ENCODE data around the gene AFF3. TPM values are rescaled to one million over a fixed set of nuclear protein-coding genes. Genes with fewer than 3 reads are reported as not detected.
"Not testable (repeated sequence)": the region's sequence is repeated elsewhere in the genome, so short reads cannot be mapped to it uniquely, and the experiment has no call there.

The AFF3 gene
- total RNA-seq: 25.6 TPM

- DNase-seq (ENCODE audit: low spot score): no peak
Measured at GRCh38 chr2:100142393-100142792, at the start of gene AFF3. Gene AFF3, minus strand, starts transcription at chr2:100142590. Its CDS starts 38,136 bp downstream, at chr2:100104454.

DNA sequence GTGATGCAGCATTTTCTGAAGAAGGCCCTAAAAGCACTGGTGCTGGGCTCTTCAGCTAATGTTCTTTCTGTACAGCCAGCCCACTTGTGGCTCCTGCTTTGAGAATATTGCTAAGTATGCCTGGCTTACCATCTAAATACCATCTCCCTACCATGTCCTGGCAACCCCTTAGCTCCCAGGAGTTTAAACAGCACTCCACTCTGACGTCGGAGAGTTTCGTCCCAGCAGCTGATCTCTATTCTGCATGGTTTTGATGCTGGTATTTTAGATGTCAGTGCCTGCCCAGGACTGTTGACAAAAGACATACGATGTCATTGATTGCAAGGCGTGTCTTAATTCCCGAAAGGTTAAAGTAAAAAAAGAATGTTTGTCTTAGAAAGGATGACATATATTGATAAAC is 47.0 kb upstream of the AFF3 start:
- DNase-seq (ENCODE audit: low spot score): no peak

- no peak for DNase-seq (ENCODE audit: low spot score)
Measured at GRCh38 chr2:100188326-100188725, 45.9 kb upstream of the AFF3 start.

- DNase-seq (ENCODE audit: low spot score): no peak
Measured at GRCh38 chr2:100186126-100186525, 43.7 kb upstream of the AFF3 start.

GRCh38 chr2:100185516-100185915 is 43.1 kb upstream of the AFF3 start:
- no peak for DNase-seq (ENCODE audit: low spot score)

GRCh38 chr2:100185105-100185504 is 42.7 kb upstream of the AFF3 start:
- no peak for DNase-seq (ENCODE audit: low spot score)

- DNase-seq (ENCODE audit: low spot score): no peak
Measured at GRCh38 chr2:100184055-100184737, 41.8 kb upstream of the AFF3 start.

DNA sequence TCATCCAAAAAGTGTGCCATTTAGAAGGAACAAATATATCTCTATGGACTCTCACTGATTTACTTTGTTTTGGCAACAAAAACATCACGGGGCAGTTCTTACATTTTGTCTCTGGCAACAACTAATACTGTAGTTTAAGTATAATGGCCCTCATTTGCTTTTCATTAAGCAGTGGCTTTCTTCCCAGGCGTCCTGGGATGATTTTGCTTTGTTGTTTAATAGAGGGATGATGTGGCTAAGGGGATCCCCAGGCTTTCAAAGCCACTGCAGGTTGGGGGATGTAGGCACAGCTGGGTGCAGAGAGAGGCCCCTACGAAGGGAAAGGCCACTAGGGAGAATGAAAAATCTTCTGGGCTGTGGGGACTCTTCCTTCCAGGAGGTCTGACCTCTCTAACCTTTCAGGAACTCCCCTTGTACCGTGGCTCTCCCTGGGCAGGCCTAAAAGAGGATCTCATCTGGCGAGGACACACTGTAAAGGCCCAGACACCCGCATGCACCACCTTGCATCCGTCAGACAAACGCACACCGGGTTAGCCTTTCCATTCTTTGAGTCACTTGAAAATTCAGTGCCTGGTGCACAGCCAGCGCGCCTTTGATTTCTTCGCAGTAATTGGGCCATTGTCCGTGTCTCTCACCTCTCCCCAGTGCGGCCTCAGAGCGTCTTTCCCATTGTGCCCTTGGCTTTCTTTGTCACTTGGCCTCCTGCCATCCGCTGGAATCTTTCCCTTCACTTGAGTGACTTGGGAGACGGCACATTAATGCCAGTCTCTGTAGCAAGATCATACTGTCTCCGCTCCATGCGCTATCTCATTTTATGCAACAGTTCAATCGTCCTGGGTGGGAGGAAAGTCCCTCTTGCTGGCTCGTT is 40.3 kb upstream of the AFF3 start:
- DNase-seq (ENCODE audit: low spot score): no peak

GRCh38 chr2:100180503-100180902 is 38.1 kb upstream of the AFF3 start:
- no peak for DNase-seq (ENCODE audit: low spot score)

- DNase-seq (ENCODE audit: low spot score): no peak
Measured at GRCh38 chr2:100179806-100180205, 37.4 kb upstream of the AFF3 start.

DNA sequence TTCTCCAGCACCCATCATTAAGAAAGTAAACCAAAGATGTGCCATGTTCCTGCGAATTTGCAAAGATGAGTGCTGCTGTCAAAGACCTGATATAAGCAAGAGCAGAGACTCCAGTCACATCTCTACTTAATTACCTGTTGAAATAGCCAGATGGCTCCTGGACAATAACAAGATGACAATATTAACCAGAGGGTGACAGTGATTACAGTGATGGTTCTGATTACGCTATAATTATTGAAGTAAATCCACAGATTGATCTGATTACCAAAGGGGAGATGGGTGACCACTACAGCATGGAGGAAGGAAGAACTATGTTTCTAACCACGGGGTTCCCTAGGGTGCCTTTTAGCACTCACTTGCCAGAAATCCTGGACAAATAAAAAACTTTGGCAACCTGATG is 36.5 kb upstream of the AFF3 start:
- no peak for DNase-seq (ENCODE audit: low spot score)

GRCh38 chr2:100178085-100178788 is 35.8 kb upstream of the AFF3 start:
- DNase-seq (ENCODE audit: low spot score): no peak

DNA sequence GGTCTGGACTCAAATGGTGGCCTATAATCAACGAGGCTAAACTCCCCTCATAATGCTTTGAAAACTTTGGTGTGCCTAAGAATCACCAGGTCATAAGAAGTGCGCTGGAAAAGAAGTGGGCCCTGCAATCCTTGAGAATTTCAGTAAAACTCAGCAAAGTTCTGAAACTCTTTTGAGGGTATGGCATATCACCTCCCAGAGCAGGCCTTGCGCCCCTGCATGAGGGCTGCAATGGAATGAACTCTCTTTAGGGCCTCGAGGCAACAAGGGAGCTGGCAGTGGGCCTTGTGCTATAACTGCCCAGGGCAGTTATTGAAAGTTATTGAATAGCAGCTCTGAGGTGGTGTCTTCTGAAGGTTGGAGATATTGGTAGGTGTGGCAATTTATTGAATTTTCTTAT is 34.5 kb upstream of the AFF3 start:
- no peak for DNase-seq (ENCODE audit: low spot score)

GRCh38 chr2:100174026-100174431 is 31.6 kb upstream of the AFF3 start:
- DNase-seq (ENCODE audit: low spot score): no peak

DNA sequence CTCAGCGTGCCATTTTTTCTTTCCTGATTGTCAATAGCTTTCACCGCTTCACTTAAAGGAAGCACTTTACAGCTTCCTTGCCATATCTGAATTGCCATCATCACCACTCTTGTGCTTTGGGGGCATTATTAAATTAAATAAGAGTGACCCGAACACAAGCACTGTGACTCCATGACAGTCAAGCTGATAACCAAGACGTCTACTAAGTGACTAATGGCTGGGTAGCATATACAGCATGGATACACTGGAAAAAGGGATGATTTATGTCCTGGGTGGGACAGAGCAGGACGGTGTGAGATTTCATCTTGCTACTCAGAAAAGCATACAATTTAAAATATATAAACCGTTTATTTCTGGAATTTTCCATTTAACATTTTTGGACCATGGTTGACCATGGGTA is 24.3 kb upstream of the AFF3 start:
- DNase-seq (ENCODE audit: low spot score): no peak

- DNase-seq (ENCODE audit: low spot score): no peak
Measured at GRCh38 chr2:100163605-100164004, 21.2 kb upstream of the AFF3 start.

DNA sequence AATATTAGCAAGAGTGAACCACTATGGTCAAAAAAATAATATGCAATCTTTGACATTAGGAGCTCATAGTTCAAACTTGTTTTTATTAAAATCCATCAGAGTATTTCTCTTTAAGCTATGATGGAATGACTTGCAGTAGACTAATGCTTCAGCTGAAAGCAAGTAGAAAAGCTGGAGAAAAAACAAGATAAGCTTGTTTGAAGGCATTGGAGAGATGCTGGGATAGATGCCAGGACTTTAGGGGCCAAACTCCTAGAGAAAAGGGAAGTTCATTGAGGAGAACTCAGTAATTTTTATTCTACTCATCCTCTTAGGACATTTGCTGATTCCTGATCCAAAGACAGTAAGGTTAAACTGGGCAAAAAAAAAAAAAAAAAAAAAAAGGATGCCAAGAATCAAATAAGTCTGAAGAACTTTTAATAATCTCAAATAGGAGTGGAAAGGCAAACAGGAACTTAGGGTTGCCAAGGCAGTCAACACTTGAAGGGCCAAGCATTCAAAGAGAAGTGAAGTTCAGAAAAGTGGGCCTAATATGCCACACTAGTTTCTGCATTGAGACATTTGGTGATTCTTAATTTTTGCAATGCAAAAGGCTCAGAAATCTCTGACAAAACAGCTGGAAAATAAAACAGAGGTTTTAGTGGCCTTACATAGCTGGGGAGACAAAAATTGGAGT is 19.7 kb upstream of the AFF3 start:
- no peak for DNase-seq (ENCODE audit: low spot score)

- DNase-seq (ENCODE audit: low spot score): no peak
Measured at GRCh38 chr2:100160396-100160795, 18.0 kb upstream of the AFF3 start.

DNA sequence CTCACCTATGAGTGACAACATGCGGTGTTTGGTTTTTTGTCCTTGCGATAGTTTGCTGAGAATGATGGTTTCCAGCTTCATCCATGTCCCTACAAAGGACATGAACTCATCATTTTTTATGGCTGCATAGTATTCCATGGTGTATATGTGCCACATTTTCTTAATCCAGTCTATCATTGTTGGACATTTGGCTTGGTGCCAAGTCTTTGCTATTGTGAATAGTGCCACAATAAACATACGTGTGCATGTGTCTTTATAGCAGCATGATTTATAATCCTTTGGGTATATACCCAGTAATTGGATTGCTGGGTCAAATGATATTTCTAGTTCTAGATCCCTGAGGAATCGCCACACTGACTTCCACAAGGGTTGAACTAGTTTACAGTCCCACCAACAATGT is 9.4 kb upstream of the AFF3 start:
- DNase-seq (ENCODE audit: low spot score): not testable (repeated sequence)

DNA sequence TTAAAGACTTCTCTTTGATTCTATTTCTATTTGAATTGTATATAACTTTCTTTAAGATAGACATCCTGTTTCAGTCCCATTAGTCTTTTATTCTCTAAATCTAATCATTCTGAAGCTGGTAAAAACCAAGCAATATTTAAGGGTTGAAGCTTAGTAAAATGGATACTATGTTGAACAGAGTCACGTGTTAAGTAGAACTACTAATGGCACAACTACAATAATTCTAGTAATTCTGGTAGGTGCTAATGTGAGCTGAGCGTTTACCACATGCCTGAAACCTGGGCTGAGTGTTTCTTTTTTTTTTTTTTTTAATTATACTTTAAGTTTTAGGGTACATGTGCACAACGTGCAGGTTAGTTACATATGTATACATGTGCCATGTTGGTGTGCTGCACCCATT is 8.9 kb upstream of the AFF3 start:
- DNase-seq (ENCODE audit: low spot score): no peak

GRCh38 chr2:100148883-100149282 is 6.5 kb upstream of the AFF3 start:
- DNase-seq (ENCODE audit: low spot score): no peak

- DNase-seq (ENCODE audit: low spot score): no peak
Measured at GRCh38 chr2:100146657-100146960, 4.2 kb upstream of the AFF3 start.
